T-cell (primary cell): Measurements from ENCODE around the gene STK17B. TPM values are rescaled to one million over a fixed set of nuclear protein-coding genes. Genes with fewer than 3 reads are reported as not detected.
"Not testable (repeated sequence)": the region's sequence is repeated elsewhere in the genome, so short reads cannot be mapped to it uniquely, and the experiment has no call there.

Experiments
- ATAC-seq, 4 experiments: fragments of 200-7000 bp in 3 of 4; fragments of 150-1000 bp in 1 of 4; cut with Tn5 transposase; replicated peaks in 1 of 4; 1 replicate in 3 of 4; 2 replicates in 1 of 4; pipeline ENCODE4 v1.10.0; 2021; ENCODE audit warnings: moderate library complexity in 3 of 4, mild to moderate bottlenecking in 2 of 4, moderate number of reproducible peaks in 1 of 4
- CTCF ChIA-PET, 2 donors: fragments of 300-600 bp; sonication (Branson Sonifier 250); formaldehyde crosslinking; loops; one replicate each; lab custom pipeline; 2022; ENCODE audit warnings: antibody characterized with exemption in 2 of 2; lab: Charles Lee
- POLR2A ChIA-PET, 2 donors: fragments of 300-600 bp; sonication (Branson Sonifier 250); formaldehyde crosslinking; loops; one replicate each; lab custom pipeline; 2022; ENCODE audit warnings: antibody characterized with exemption in 2 of 2; lab: Charles Lee
- DNase-seq, 35 experiments: peaks; one replicate each; pipeline versions ENCODE4 v3.0.0 to v3.0.0-alpha.2; 2013 to 2023
- H3K27ac ChIP-seq: one replicate; pipeline ENCODE4 v1.5.1; 2013; ENCODE audit warnings: low read length
- H3K27me3 ChIP-seq, 2 experiments: replicated peaks in 1 of 2; 1 replicate in 1 of 2; 2 replicates in 1 of 2; pipeline versions ENCODE4 v1.6.1 to v1.7.0; 2013; ENCODE audit warnings: low read length in 1 of 2, mixed read lengths in 1 of 2; ENCODE audit not compliant: control insufficient read depth in 2 of 2, insufficient read depth in 2 of 2; ENCODE audit errors: extremely low read depth in 1 of 2
- H3K36me3 ChIP-seq, 2 donors: 1 replicate in 1 of 2; 2 replicates in 1 of 2; pipeline versions ENCODE4 v1.6.1 to v1.7.0; 2013; ENCODE audit warnings: low read length in 1 of 2; ENCODE audit not compliant: control insufficient read depth in 2 of 2, insufficient read depth in 1 of 2; ENCODE audit errors: extremely low read depth in 1 of 2
- H3K4me1 ChIP-seq, 2 experiments: 1 replicate in 1 of 2; 2 replicates in 1 of 2; pipeline versions ENCODE4 v1.6.1 to v1.7.0; 2013; ENCODE audit warnings: low read length in 2 of 2, mixed read lengths in 1 of 2; ENCODE audit not compliant: insufficient read depth in 2 of 2, control insufficient read depth in 1 of 2; ENCODE audit errors: extremely low read depth in 1 of 2
- H3K4me3 ChIP-seq, 2 donors: 1 replicate in 1 of 2; 2 replicates in 1 of 2; pipeline versions ENCODE4 v1.5.1 to v1.7.0; 2013; ENCODE audit warnings: mild to moderate bottlenecking in 2 of 2, low read length in 1 of 2, moderate library complexity in 1 of 2; ENCODE audit not compliant: control insufficient read depth in 1 of 2; ENCODE audit errors: extremely low read depth in 1 of 2
- H3K9me3 ChIP-seq: 2 replicates; pipeline ENCODE4 v1.7.0; 2013
- H3K27ac Mint-ChIP-seq, 2 donors: one replicate each; pipeline ENCODE4 v1.8.0; 2020 to 2021; ENCODE audit warnings: mild to moderate bottlenecking in 2 of 2, mixed read lengths in 2 of 2
- H3K27me3 Mint-ChIP-seq, 2 donors: one replicate each; pipeline ENCODE4 v1.8.0; 2021 to 2022; ENCODE audit warnings: mixed read lengths in 2 of 2
- H3K36me3 Mint-ChIP-seq: one replicate; pipeline ENCODE4 v1.8.0; 2021; ENCODE audit warnings: mixed read lengths
- H3K4me1 Mint-ChIP-seq, 3 donors: one replicate each; pipeline ENCODE4 v1.8.0; 2020 to 2022; ENCODE audit warnings: mixed read lengths in 3 of 3, mild to moderate bottlenecking in 1 of 3
- H3K4me3 Mint-ChIP-seq, 3 donors: one replicate each; pipeline ENCODE4 v1.8.0; 2020 to 2022; ENCODE audit warnings: mild to moderate bottlenecking in 3 of 3, mixed read lengths in 3 of 3, moderate library complexity in 3 of 3
- H3K9me3 Mint-ChIP-seq, 3 donors: one replicate each; pipeline ENCODE4 v1.8.0; 2020 to 2022; ENCODE audit warnings: mixed read lengths in 3 of 3
- WGBS: methylation state at CpG from one replicate; pipeline ENCODE4 v1.1.5; 2013; ENCODE audit warnings: missing lambda C conversion rate; ENCODE audit not compliant: insufficient coverage; 5-methylcytosine and 5-hydroxymethylcytosine counted together
- total RNA-seq, 35 experiments: library from RNA in 6 of 35; stranded (reverse) in 6 of 35; fragments of 120-200 nt in 1 of 35; gene quantifications; one replicate each; pipeline versions ENCODE4 v1.2.1 to v1.2.4 and lab custom pipeline; 2013 to 2026

STK17B gene
- total RNA-seq, 5 donors from 2014 or later (not counting 1 experiment from before 2014, with no cell fraction given) = 218 to 478 (median 248) TPM

DNA sequence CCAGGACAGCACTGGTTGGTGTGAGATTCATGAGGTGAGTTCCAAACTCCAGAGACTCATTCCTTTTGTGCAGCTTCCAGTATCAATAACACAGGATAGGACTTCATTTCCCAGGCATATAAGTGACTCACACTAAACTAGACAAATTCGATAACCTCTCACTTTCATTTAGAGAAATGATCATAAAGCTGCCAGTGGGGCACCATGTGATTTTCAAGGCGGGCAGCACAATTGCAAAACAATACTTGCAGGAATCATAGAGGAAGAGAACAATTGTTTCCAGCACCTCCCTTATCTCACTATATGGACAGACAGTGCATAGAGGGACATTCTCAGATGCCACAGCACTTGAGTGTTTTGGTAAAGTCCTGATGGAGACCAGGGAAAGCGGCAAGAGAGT lies 71.5 kb downstream of the STK17B start:
- no peak overlapping the region for H3K4me3 ChIP-seq
- Mint-ChIP-seq H3K27me3 (no peaks in the 10 kb centered on the region), H3K27ac (no peak overlapping the region), H3K4me3 (no peak overlapping the region), H3K36me3 (no peaks in the 10 kb centered on the region), H3K4me1 (peaks cover 17 to 36% (median 22%) of the 10 kb centered on the region in 3 donors), H3K9me3 (peaks cover 0 to 3% (median 0%) of the 10 kb centered on the region in 3 donors)
- no peaks in the 10 kb centered on the region for H3K4me1 ChIP-seq
- DNase-seq (no peak), ATAC-seq (no peak)
- POLR2A ChIA-PET = no interaction called here
- 89% methylated on average over 2 of the region's 3 CpGs for WGBS
- H3K27ac ChIP-seq = no peak overlapping the region
- no peaks in the 10 kb centered on the region for H3K9me3 ChIP-seq
- no peaks in the 10 kb centered on the region for H3K36me3 ChIP-seq
- no peaks in the 10 kb centered on the region for H3K27me3 ChIP-seq
- CTCF ChIA-PET = no interaction called here

DNA sequence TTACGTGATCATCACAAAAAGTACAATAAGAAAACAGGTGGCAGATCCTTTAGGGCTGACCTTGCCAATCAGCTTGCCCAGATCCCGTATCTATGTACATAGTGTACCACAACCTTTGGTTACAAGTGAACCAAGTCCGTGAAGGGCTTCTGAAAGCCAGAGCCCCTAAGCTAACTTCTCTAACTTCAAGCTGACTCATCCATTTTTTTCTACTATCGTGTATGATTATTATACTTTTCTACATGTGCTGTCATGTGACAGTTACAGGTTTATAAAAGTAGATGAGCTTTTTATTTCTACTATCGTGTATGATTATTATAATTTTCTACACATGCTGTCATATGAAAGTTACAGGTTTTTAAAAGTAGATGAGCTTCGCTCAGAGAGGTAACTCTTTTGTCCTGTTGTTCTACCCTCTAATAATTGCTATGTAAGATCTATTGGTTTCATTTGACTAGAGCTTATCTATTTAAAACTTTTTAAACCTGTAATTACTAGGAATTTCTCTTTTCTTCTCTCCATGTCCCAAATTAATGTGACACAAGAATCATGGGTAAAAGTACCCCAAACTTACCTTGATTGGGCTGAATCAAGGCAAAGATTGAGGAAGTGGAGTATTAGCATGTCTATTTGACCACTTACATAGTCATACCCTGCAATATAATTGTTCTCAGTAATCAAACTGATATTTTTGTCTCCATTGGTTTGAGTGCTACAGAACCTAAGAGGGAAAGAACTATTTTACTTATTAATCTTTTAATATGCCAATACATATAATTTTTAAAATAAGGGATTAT lies 73.3 kb downstream of the STK17B start:
- no peak overlapping the region for H3K27ac ChIP-seq
- no peaks in the 10 kb centered on the region for H3K9me3 ChIP-seq
- no peaks in the 10 kb centered on the region for H3K27me3 Mint-ChIP-seq
- H3K4me1 ChIP-seq = no peaks in the 10 kb centered on the region
- no peaks in the 10 kb centered on the region for H3K36me3 ChIP-seq
- DNase-seq = no peak
- CTCF ChIA-PET = interaction anchor here in 1 of 2 donors (0.6 kb wide), 1 partner anchor 20 kb away, joined by 3 read pairs; no protein-coding TSS in a partner anchor
- no peak for ATAC-seq
- H3K36me3 Mint-ChIP-seq = no peaks in the 10 kb centered on the region
- 100% methylated on average over 1 of the region's 6 CpGs for WGBS
- POLR2A ChIA-PET = no interaction called here
- H3K4me1 Mint-ChIP-seq = peaks cover 17 to 36% (median 21%) of the 10 kb centered on the region in 3 donors
- no peak overlapping the region for H3K4me3 ChIP-seq
- no peaks in the 10 kb centered on the region for H3K27me3 ChIP-seq
- peaks cover 0 to 7% (median 6%) of the 10 kb centered on the region in 3 donors for H3K9me3 Mint-ChIP-seq
- no peak overlapping the region for H3K27ac Mint-ChIP-seq
- no peak overlapping the region for H3K4me3 Mint-ChIP-seq

DNA sequence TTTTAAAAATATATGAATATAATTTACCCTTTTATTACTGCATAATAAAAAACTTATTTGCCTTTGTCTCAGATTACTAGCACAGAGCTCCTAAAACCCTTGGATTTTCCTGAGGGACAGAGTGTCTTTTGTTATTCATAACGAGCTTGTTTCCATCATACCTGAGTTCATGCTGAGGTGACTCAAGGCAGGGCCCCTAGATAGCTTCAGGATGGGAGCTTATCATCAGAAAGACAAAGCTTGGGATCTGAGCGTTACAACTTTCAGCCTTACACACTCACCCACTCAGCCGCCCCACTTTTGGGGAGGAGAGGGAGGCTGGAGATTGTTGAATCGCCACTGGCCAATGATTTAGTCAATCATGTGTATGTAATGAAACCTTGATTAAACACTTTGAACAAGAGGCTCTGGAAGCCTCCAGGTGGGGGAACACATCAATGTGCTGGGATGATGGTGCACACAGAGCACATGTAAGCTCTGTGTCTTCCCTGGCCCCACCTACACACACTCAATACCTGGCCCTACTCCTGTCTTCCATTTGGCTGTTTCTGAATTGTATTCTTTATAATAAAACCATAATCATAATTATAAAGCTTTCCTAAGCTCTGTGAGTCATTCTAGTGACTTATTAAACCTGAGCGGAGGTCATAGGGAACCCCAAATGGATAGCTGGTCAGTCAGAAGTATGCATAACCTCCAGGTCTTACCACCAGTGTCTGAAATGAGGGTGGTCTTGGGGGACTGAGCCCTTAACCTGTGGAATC lies 74.2 kb downstream of the STK17B start:
- Mint-ChIP-seq H3K27ac (no peak overlapping the region), H3K4me1 (peaks cover 13 to 32% (median 13%) of the 10 kb centered on the region in 3 donors), H3K36me3 (no peaks in the 10 kb centered on the region), H3K27me3 (no peaks in the 10 kb centered on the region), H3K4me3 (no peak overlapping the region), H3K9me3 (peaks cover 0 to 10% (median 6%) of the 10 kb centered on the region in 3 donors)
- ATAC-seq (no peak), DNase-seq (no peak)
- ChIA-PET CTCF (interaction anchor here in 1 of 2 donors (0.5 to 0.6 kb wide), 2 partner anchors 19 to 1705 kb away, joined by 3 read pairs; no protein-coding TSS in a partner anchor), POLR2A (no interaction called here)
- H3K4me3 ChIP-seq = no peak overlapping the region
- H3K27me3 ChIP-seq = no peaks in the 10 kb centered on the region
- no peaks in the 10 kb centered on the region for H3K9me3 ChIP-seq
- whole genome bisulfite sequencing = no CpG with 5 or more reads among the region's 5 CpGs
- H3K36me3 ChIP-seq = no peaks in the 10 kb centered on the region
- no peaks in the 10 kb centered on the region for H3K4me1 ChIP-seq
- H3K27ac ChIP-seq = no peak overlapping the region

DNA sequence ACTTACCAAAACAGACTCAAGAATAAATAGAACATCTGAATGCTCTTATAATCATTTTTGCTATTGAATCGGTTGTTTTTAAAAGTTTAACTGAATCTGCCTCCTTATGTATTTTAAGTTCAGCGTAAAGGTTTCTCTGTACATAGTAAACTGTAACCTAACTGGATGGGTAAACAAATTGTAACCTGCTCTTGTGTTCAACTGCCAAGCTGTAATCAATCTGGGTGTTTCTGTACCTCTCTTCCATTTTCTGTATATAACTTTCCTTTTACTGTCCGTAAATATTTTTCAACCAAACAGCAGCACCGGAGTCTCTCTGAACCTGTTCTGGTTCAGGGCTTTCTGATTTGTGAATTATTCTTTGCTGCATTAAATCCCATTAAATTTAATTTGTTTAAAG lies 75.1 kb downstream of the STK17B start:
- CTCF ChIA-PET = no interaction called here
- ATAC-seq = no peak
- no peak for DNase-seq
- POLR2A ChIA-PET = interaction anchor here (0.6 to 0.8 kb wide), 2 partner anchors 64 to 80 kb away, joined by 3 to 4 read pairs; no protein-coding TSS in a partner anchor
- H3K4me1 ChIP-seq = no peaks in the 10 kb centered on the region
- Mint-ChIP-seq H3K4me3 (no peak overlapping the region), H3K27ac (no peak overlapping the region), H3K36me3 (no peaks in the 10 kb centered on the region), H3K27me3 (no peaks in the 10 kb centered on the region), H3K4me1 (peaks cover 6 to 25% (median 7%) of the 10 kb centered on the region in 3 donors), H3K9me3 (peaks cover under 1 to 14% (median 6%) of the 10 kb centered on the region in 3 donors)
- H3K27me3 ChIP-seq = no peaks in the 10 kb centered on the region
- no CpG with 5 or more reads among the region's 4 CpGs for WGBS
- no peaks in the 10 kb centered on the region for H3K9me3 ChIP-seq
- H3K27ac ChIP-seq = no peak overlapping the region
- no peaks in the 10 kb centered on the region for H3K36me3 ChIP-seq
- H3K4me3 ChIP-seq = no peak overlapping the region

DNA sequence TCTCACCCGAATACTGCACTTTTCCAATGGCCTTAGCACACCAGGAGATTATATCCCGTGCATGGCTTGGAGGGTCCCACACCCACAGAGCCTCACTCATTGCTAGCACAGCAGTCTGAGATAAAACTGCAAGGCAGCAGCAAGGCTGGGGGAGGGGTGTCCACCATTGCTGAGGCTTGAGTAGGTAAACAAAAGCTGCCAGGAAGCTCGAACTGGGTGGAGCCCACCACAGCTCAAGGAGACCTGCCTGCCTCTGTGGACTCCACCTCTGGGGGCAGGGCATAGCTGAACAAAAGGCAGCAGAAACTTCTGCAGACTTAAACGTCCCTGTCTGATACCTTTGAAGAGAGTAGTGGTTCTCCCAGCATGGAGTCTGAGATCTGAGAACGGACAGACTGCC lies 81.9 kb downstream of the STK17B start:
- H3K27me3 ChIP-seq, H3K9me3 ChIP-seq, H3K36me3 ChIP-seq, H3K27ac Mint-ChIP-seq, ATAC-seq, H3K27me3 Mint-ChIP-seq, H3K27ac ChIP-seq, H3K36me3 Mint-ChIP-seq, POLR2A ChIA-PET, H3K4me3 ChIP-seq, H3K4me1 ChIP-seq: not testable (repeated sequence)
- H3K9me3 Mint-ChIP-seq = peaks cover 10 to 28% (median 14%) of the 10 kb centered on the region in 3 donors
- H3K4me1 Mint-ChIP-seq = peaks cover 26 to 34% (median 32%) of the 10 kb centered on the region in 3 donors
- peak overlapping the region in 1 of 3 donors; percentile 19 for H3K4me3 Mint-ChIP-seq
- CTCF ChIA-PET = interaction anchor here in 1 of 2 donors (0.6 kb wide), 1 partner anchor 45 kb away, joined by 3 read pairs; no protein-coding TSS in a partner anchor
- 38% methylated on average over 4 of the region's 5 CpGs for WGBS
- peak in 29 of 35 experiments; percentile 3 to 63 (median 25) for DNase-seq

DNA sequence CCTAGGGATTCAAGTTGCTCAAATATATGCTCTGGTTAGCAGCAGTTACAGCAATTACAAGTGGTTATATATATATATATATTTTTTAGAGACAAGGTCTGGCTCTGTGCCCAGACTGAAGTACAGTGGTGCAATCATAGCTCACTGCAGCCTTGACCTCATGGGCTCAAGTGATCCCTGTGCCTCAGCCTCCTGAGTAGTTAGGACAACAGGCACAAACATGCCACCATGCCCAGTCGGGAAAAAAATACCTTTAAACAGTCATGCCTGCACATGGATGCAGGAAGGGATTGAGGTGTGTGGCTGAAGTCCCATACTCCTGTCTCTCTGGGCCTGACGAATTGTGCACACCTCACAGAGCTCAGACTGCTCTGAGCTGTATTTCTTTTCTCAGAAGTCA lies 83.2 kb downstream of the STK17B start:
- no peak overlapping the region for H3K27ac Mint-ChIP-seq
- Histone ChIP-seq H3K4me1 (peaks cover 0 to 9% of the 10 kb centered on the region in 2 experiments), H3K4me3 (no peak overlapping the region), H3K27me3 (no peaks in the 10 kb centered on the region), H3K9me3 (no peaks in the 10 kb centered on the region), H3K36me3 (no peaks in the 10 kb centered on the region), H3K27ac (no peak overlapping the region)
- peaks cover 7% of the 10 kb centered on the region for H3K36me3 Mint-ChIP-seq
- ATAC-seq (no peak), DNase-seq (no peak)
- no peaks in the 10 kb centered on the region for H3K27me3 Mint-ChIP-seq
- POLR2A ChIA-PET = interaction anchor here in 1 of 2 donors (0.6 kb wide), 1 partner anchor 1335 kb away, joined by 5 read pairs; no protein-coding TSS in a partner anchor
- no peak overlapping the region for H3K4me3 Mint-ChIP-seq
- CTCF ChIA-PET = no interaction called here
- H3K4me1 Mint-ChIP-seq = peaks cover 26 to 34% (median 32%) of the 10 kb centered on the region in 3 donors
- no CpG with 5 or more reads among the region's 2 CpGs for WGBS
- H3K9me3 Mint-ChIP-seq = peaks cover 11 to 31% (median 15%) of the 10 kb centered on the region in 3 donors
